Keratinocyte (primary cell): Measurements from ENCODE around the gene CNPPD1. TPM values are rescaled to one million over a fixed set of nuclear protein-coding genes. Genes with fewer than 3 reads are reported as not detected.

Experiments
- DNase-seq: peaks from one replicate; pipeline ENCODE4 v3.0.0-alpha.2; 2011; ENCODE audit warnings: low read depth, missing footprints, low spot score
- FAIRE-seq: peaks from 2 replicates; lab custom pipeline; 2011; peaks lifted over from hg19 to GRCh38; lab: Jason Lieb, UNC
- H2AFZ ChIP-seq: 2 replicates; pipeline ENCODE4 v1.6.0; 2012; ENCODE audit warnings: low read length, control low read depth, inconsistent platforms; ENCODE audit not compliant: control insufficient read depth
- H3K27ac ChIP-seq: 2 replicates; pipeline ENCODE4 v1.5.1; 2011; ENCODE audit warnings: low read length; ENCODE audit not compliant: control insufficient read depth, insufficient read depth
- H3K27me3 ChIP-seq: 3 replicates; pipeline ENCODE4 v1.6.0; 2011; ENCODE audit warnings: low read length; ENCODE audit not compliant: control insufficient read depth, insufficient read depth; ENCODE audit errors: extremely low read depth
- H3K36me3 ChIP-seq, 2 experiments: 2 replicates in 1 of 2; 3 replicates in 1 of 2; pipeline ENCODE4 v1.5.1; 2011; ENCODE audit warnings: low read length in 2 of 2, mild to moderate bottlenecking in 1 of 2; ENCODE audit not compliant: control insufficient read depth in 2 of 2, insufficient read depth in 2 of 2; ENCODE audit errors: extremely low read depth in 1 of 2
- H3K4me1 ChIP-seq: 3 replicates; pipeline ENCODE4 v1.5.1; 2011; ENCODE audit warnings: low read length; ENCODE audit not compliant: control insufficient read depth, insufficient read depth; ENCODE audit errors: extremely low read depth
- H3K4me2 ChIP-seq: 3 replicates; pipeline ENCODE4 v1.6.0; 2011; ENCODE audit warnings: low read depth, low read length; ENCODE audit not compliant: control insufficient read depth, insufficient read depth; ENCODE audit errors: extremely low read depth
- H3K4me3 ChIP-seq, 3 experiments: fragments of 200-600 bp in 1 of 3; sonication (generic) in 1 of 3; 2 replicates in 2 of 3; 3 replicates in 1 of 3; pipeline ENCODE4 v1.5.1; 2011 to 2016; ENCODE audit warnings: low read length in 3 of 3, mild to moderate bottlenecking in 3 of 3, control low read depth in 2 of 3, inconsistent platforms in 1 of 3, low read depth in 1 of 3, mixed read lengths in 1 of 3, mixed run types in 1 of 3, moderate library complexity in 1 of 3; ENCODE audit not compliant: control insufficient read depth in 2 of 3, insufficient read depth in 2 of 3; ENCODE audit errors: extremely low read depth in 1 of 3
- H3K79me2 ChIP-seq: 2 replicates; pipeline ENCODE4 v1.6.0; 2012; ENCODE audit warnings: low read length; ENCODE audit not compliant: control insufficient read depth, insufficient read depth
- H3K9ac ChIP-seq: 3 replicates; pipeline ENCODE4 v1.6.0; 2011; ENCODE audit warnings: low read length; ENCODE audit not compliant: control insufficient read depth, insufficient read depth; ENCODE audit errors: extremely low read depth
- H3K9me1 ChIP-seq: 3 replicates; pipeline ENCODE4 v1.6.0; 2011; ENCODE audit warnings: low read length; ENCODE audit not compliant: control insufficient read depth, insufficient read depth; ENCODE audit errors: extremely low read depth
- H3K9me3 ChIP-seq: 2 replicates; pipeline ENCODE4 v1.5.1; 2012; ENCODE audit warnings: low read depth, low read length; ENCODE audit not compliant: control insufficient read depth
- H4K20me1 ChIP-seq: 3 replicates; pipeline ENCODE4 v1.6.0; 2011; ENCODE audit warnings: low read length; ENCODE audit not compliant: control insufficient read depth, insufficient read depth; ENCODE audit errors: extremely low read depth
- CTCF ChIP-seq, 3 experiments: IDR thresholded peaks in 1 of 3; conservative IDR thresholded peaks in 1 of 3; optimal IDR thresholded peaks in 1 of 3; 2 replicates in 2 of 3; 3 replicates in 1 of 3; pipeline versions ENCODE3 to v1.5.1; 2011; ENCODE audit warnings: low read length in 3 of 3, mild to moderate bottlenecking in 3 of 3, moderate library complexity in 2 of 3, control low read depth in 1 of 3, inconsistent platforms in 1 of 3; ENCODE audit not compliant: insufficient read depth in 2 of 3; ENCODE audit errors: extremely low read depth in 1 of 3
- EZH2 ChIP-seq: IDR thresholded peaks from one replicate; pipeline ENCODE4 v1.6.1; 2012; ENCODE audit warnings: inconsistent platforms, mild to moderate bottlenecking, low read length, moderate library complexity
- dilution Hi-C: fragments of 300-500 bp; cut with MboI; formaldehyde crosslinking; loops from one replicate; pipeline ENCODE4 v1.7.0; 2020; ENCODE audit warnings: low sequenced_read_pairs; ENCODE audit not compliant: extremely low pct_ligation_motif_present
- polyA plus RNA-seq, 5 experiments: library from polyadenylated mRNA; depleted of rRNA in 3 of 5; stranded (reverse) in 3 of 5; stranded (forward) in 1 of 5; unstranded in 1 of 5; fragments of >200 nt; gene quantifications; 1 replicate in 1 of 5; 2 replicates in 3 of 5; 3 replicates in 1 of 5; pipeline versions ENCODE4 v1.2.1 to v1.2.3, GENCODE V29; 2011 to 2012; ENCODE audit warnings: missing spikeins in 2 of 5, low read depth in 1 of 5, low replicate concordance in 1 of 5

Gene CNPPD1
- polyA plus RNA-seq, 1 donor (not counting 4 experiments of a cell fraction or from before 2014, with no cell fraction given): 26.1 TPM

DNA sequence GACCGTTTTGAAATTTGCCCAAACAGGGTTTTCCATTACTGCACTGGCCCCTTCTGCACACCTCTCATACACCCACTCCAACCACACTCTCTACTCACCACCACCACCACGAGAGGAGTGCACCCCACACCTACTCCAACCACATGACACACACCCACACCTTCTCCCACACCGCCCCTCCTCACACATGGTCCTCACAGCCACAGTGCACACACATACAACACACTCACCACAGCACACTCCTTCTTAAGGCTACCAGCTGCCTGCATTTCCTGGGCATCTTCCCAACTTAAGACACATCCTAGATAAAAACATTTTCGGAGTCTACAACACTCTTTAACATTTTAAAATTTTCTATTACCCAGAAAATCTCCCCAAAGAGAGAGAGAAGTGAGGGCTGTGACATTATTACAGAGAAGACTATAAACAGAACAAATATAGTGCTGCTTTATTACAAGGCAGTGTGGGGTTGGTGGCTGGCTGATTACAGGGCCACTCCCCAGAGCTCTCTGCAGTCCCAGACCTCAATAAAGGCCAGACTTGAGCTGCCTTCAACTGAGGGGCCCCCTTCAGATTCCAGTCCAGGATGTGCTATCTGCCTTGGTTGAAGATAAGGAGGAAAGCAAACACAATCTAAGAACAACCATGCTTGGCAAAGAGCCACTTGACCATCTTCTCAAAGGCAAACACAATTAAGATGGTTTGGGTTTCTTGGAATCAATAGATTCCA lies 52.2 kb downstream of the CNPPD1 start:
- H3K27me3 ChIP-seq: no peaks in the 10 kb centered on the region
- TF ChIP-seq CTCF (optimal IDR thresholded peaks at IDR 0.05 in 1 of 3, IDR thresholded peaks at IDR 0.05 in 1 of 3, conservative IDR thresholded peaks at IDR 0.05 in 1 of 3; ENCODE audit: extremely low read depth in 1 of 3, insufficient read depth in 2 of 3, low read length in 3 of 3) (no peak), EZH2 (no peak)
- DNase-seq (no peak), FAIRE-seq (no peak)
- H4K20me1 ChIP-seq: no peaks in the 10 kb centered on the region
- no peak overlapping the region for H3K9ac ChIP-seq
- H3K79me2 ChIP-seq: no peaks in the 10 kb centered on the region
- H2AFZ ChIP-seq: no peak overlapping the region
- no peak overlapping the region for H3K4me3 ChIP-seq
- no peak overlapping the region for H3K27ac ChIP-seq
- peaks cover 2% of the 10 kb centered on the region for H3K9me1 ChIP-seq
- peaks cover 0 to 1% of the 10 kb centered on the region in 2 experiments for H3K36me3 ChIP-seq
- H3K4me1 ChIP-seq: peaks cover 3% of the 10 kb centered on the region
- no peak overlapping the region for H3K4me2 ChIP-seq
- dilution Hi-C loops: no loop called here
- no peaks in the 10 kb centered on the region for H3K9me3 ChIP-seq

DNA sequence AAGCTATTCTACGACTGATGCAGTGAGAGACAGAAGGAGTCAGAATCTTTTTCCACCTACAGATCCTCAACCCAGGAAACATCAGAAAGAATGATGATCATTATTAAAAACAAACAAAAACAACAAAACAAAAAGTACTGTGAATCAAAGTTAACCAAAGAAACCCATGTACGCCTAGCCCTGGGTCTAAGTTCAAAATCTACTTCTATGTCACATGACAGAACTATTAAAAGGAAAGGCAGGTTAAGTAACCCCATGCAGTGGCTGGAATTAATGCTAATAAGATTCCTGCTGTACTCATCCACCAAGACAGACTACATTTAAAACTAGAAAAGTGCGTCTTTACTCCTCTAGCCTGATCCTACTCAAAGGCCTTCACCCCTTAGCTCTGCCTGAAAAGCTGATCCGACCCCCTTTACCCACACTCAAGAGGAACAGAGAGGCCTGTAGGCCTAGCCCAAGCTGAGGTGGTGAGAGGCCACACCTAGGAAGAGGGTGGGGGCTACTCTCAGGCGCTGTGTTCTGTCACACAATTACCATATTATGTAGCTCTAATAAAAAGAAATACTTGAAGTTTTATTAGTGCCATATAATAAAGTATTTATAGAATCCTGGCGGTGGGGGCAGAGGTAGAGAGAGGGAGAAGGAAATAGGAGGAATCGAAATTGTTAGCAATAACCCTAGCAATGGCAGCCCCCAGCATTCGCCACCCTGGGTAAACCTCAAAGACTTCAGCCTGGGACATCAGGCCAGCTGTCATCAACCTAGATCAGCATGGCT lies 53.2 kb downstream of the CNPPD1 start:
- H3K27me3 ChIP-seq: no peaks in the 10 kb centered on the region
- TF ChIP-seq CTCF (optimal IDR thresholded peaks at IDR 0.05 in 1 of 3, IDR thresholded peaks at IDR 0.05 in 1 of 3, conservative IDR thresholded peaks at IDR 0.05 in 1 of 3; ENCODE audit: extremely low read depth in 1 of 3, insufficient read depth in 2 of 3, low read length in 3 of 3): no peak
- no peak for TF ChIP-seq EZH2
- H3K9me1 ChIP-seq: peaks cover 2% of the 10 kb centered on the region
- H3K27ac ChIP-seq: no peak overlapping the region
- dilution Hi-C loops: no loop called here
- peaks cover 3% of the 10 kb centered on the region for H3K4me1 ChIP-seq
- no peak overlapping the region for H2AFZ ChIP-seq
- DNase-seq (no peak), FAIRE-seq (no peak)
- H4K20me1 ChIP-seq: no peaks in the 10 kb centered on the region
- no peaks in the 10 kb centered on the region for H3K9me3 ChIP-seq
- no peaks in the 10 kb centered on the region for H3K79me2 ChIP-seq
- no peak overlapping the region for H3K4me3 ChIP-seq
- no peak overlapping the region for H3K4me2 ChIP-seq
- peaks cover 0 to 1% of the 10 kb centered on the region in 2 experiments for H3K36me3 ChIP-seq
- no peak overlapping the region for H3K9ac ChIP-seq
